Smooth muscle cell (in vitro differentiated cells): ENCODE results near the gene WIPF1. TPM values are rescaled to one million over a fixed set of nuclear protein-coding genes. Genes with fewer than 3 reads are reported as not detected.

Experiments used
- DNase-seq: peaks from one replicate; lab custom pipeline; 2025; ENCODE audit not compliant: unreplicated experiment; lab: John Stamatoyannopoulos, UW
- H2AFZ ChIP-seq: fragments of 200-600 bp; sonication (generic); 2 replicates; pipeline ENCODE4 v1.6.0; 2016; ENCODE audit warnings: antibody characterized with exemption, low read depth, mild to moderate bottlenecking
- H3F3A ChIP-seq: fragments of 200-600 bp; sonication (generic); 2 replicates; pipeline ENCODE4 v1.6.0; 2017; ENCODE audit warnings: antibody characterized with exemption, low read depth
- H3K27ac ChIP-seq: fragments of 200-600 bp; sonication (generic); 2 replicates; pipeline ENCODE4 v1.5.1; 2016; ENCODE audit warnings: low read depth, mild to moderate bottlenecking
- H3K27me3 ChIP-seq: fragments of 200-600 bp; sonication (generic); 2 replicates; pipeline ENCODE4 v1.6.1; 2016; ENCODE audit warnings: low read depth, mild to moderate bottlenecking
- H3K36me3 ChIP-seq: fragments of 200-600 bp; sonication (generic); 2 replicates; pipeline ENCODE4 v1.5.1; 2016; ENCODE audit warnings: low read depth
- H3K4me1 ChIP-seq: fragments of 200-600 bp; sonication (generic); 2 replicates; pipeline ENCODE4 v1.5.1; 2016; ENCODE audit warnings: low read depth
- H3K4me2 ChIP-seq: fragments of 200-600 bp; sonication (generic); 2 replicates; pipeline ENCODE4 v1.6.0; 2016; ENCODE audit warnings: mild to moderate bottlenecking
- H3K4me3 ChIP-seq: fragments of 200-600 bp; sonication (generic); 2 replicates; pipeline ENCODE4 v1.5.1; 2016; ENCODE audit warnings: mild to moderate bottlenecking
- H3K79me2 ChIP-seq: fragments of 200-600 bp; sonication (generic); 2 replicates; pipeline ENCODE4 v1.6.0; 2016; ENCODE audit warnings: low read depth, mild to moderate bottlenecking
- H3K9ac ChIP-seq: fragments of 200-600 bp; sonication (generic); 2 replicates; pipeline ENCODE4 v1.6.0; 2016; ENCODE audit warnings: low read depth
- H3K9me3 ChIP-seq: fragments of 200-600 bp; sonication (generic); replicated peaks from 2 replicates; pipeline ENCODE4 v1.5.1; 2016; ENCODE audit warnings: low read depth
- H4K20me1 ChIP-seq: fragments of 200-600 bp; sonication (generic); 2 replicates; pipeline ENCODE4 v1.6.0; 2016; ENCODE audit warnings: low read depth
- CTCF ChIP-seq: fragments of 200-600 bp; sonication (generic); IDR thresholded peaks from 2 replicates; pipeline ENCODE4 v1.5.1; 2017; ENCODE audit warnings: borderline replicate concordance, mild to moderate bottlenecking, antibody characterized with exemption; ENCODE audit not compliant: insufficient read depth, poor library complexity, severe bottlenecking
- WGBS: methylation state at CpG from one replicate; pipeline ENCODE4 v1.1.7; 2016; ENCODE audit warnings: low lambda C conversion rate; 5-methylcytosine and 5-hydroxymethylcytosine counted together
- polyA plus RNA-seq: library from polyadenylated mRNA; unstranded; fragments of >200 nt; fragmentation: Nextera tagmentation; extraction: Ambion mirVana; gene quantifications from 2 replicates; pipeline ENCODE4 v1.2.1, GENCODE V29; 2016
- total RNA-seq: library from RNA; depleted of rRNA; stranded (reverse); fragments of >200 nt; gene quantifications from 2 replicates; pipeline ENCODE4 v1.2.3, GENCODE V29; 2014

Gene WIPF1
- total and polyA plus RNA-seq, 2 experiments from 2014 or later, result 27.3 to 35.5 TPM

GRCh38 chr2:174563530-174564282, 33.9 kb downstream of the WIPF1 start:
- H3K9ac ChIP-seq, result no peak overlapping the region
- peaks cover 10% of the 10 kb centered on the region for H3K36me3 ChIP-seq
- no peaks in the 10 kb centered on the region for H3F3A ChIP-seq
- no peak for DNase-seq
- H3K79me2 ChIP-seq, result no peaks in the 10 kb centered on the region
- H3K4me3 ChIP-seq, result no peak overlapping the region
- H3K4me2 ChIP-seq, result no peak overlapping the region
- WGBS, result 92% methylated on average over 5 of the region's 5 CpGs
- TF ChIP-seq CTCF, result no peak
- H2AFZ ChIP-seq, result no peak overlapping the region
- no peaks in the 10 kb centered on the region for H4K20me1 ChIP-seq
- no peaks in the 10 kb centered on the region for H3K4me1 ChIP-seq
- no peak overlapping the region for H3K27ac ChIP-seq
- H3K9me3 ChIP-seq, result no peaks in the 10 kb centered on the region
- H3K27me3 ChIP-seq, result no peaks in the 10 kb centered on the region

- WGBS, result 96% methylated on average over 5 of the region's 5 CpGs
- H4K20me1 ChIP-seq, result no peaks in the 10 kb centered on the region
Observed at GRCh38 chr2:174561972-174562370, 35.6 kb downstream of the WIPF1 start.

GRCh38 chr2:174561283-174561971, 36.2 kb downstream of the WIPF1 start:
- Histone ChIP-seq H3K27me3 (no peaks in the 10 kb centered on the region), H3K4me2 (no peak overlapping the region), H3K9me3 (no peaks in the 10 kb centered on the region), H3K79me2 (no peaks in the 10 kb centered on the region), H3F3A (no peaks in the 10 kb centered on the region), H3K9ac (no peak overlapping the region), H2AFZ (no peak overlapping the region), H3K36me3 (peaks cover 4% of the 10 kb centered on the region), H3K4me3 (no peak overlapping the region), H3K27ac (no peak overlapping the region), H4K20me1 (no peaks in the 10 kb centered on the region), H3K4me1 (no peaks in the 10 kb centered on the region)
- no peak for DNase-seq
- WGBS, result 96% methylated on average over 8 of the region's 8 CpGs
- TF ChIP-seq CTCF, result no peak

More at GRCh38 chr2:174561972-174562370, 35.6 kb downstream of the WIPF1 start:
- no peak overlapping the region for H2AFZ ChIP-seq
- DNase-seq, result no peak
- no peaks in the 10 kb centered on the region for H3F3A ChIP-seq
- peaks cover 4% of the 10 kb centered on the region for H3K36me3 ChIP-seq
- H3K27me3 ChIP-seq, result no peaks in the 10 kb centered on the region
- H3K27ac ChIP-seq, result no peak overlapping the region
- no peak for TF ChIP-seq CTCF
- no peaks in the 10 kb centered on the region for H3K9me3 ChIP-seq
- no peak overlapping the region for H3K4me2 ChIP-seq
- H3K4me1 ChIP-seq, result no peaks in the 10 kb centered on the region
- H3K9ac ChIP-seq, result no peak overlapping the region
- H3K4me3 ChIP-seq, result no peak overlapping the region
- H3K79me2 ChIP-seq, result no peaks in the 10 kb centered on the region
